ENCODE results near the gene SLF1.
A peak's percentile ranks its signal among the peaks of the same experiment; 100 is the strongest.
"Not testable (repeated sequence)": the region's sequence is repeated elsewhere in the genome, so short reads cannot be mapped to it uniquely, and the experiment has no call there.

The SLF1 gene

DNA sequence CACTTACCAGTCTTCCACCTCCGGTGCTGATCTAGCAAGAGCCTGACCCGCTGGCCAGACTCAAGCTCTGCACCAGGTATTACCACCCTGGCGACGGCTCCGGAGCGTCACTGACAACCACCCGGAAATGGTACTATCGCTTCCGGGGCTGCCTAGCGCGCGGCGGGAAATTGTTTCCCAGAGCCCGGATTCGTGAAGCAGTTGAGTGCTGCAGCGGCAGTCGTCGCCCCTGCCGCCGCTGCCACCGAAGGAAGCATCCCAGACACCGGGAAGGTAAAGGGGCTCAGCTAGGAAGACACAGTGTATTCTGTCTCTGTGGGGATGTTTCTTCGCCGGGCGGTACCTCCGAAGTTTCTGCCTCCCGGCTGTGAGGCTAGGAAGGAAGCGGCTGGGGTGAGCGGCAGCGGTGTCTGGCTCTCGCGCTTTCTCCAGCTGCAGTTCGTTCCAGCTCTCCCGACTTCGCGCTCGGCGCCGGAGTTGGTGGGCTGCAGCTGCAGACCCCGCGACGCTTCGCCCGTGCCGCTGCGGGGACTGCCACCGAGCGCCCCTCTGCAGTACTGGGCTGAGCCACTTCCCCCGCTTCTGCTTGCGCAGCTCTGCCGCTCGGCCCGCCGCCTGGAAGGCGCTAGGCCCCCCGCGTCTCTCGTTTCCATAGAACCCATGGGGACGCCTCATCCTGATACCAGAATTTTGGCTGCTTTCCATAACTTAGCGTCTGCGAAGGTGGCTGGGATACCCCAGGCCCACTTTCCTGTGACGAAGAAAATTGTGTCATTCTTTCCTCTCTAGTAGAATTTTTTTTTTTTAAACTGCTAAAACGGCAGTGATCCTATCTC lies at the start of gene SLF1, which contains the start of gene KIAA0825:
Gene SLF1 (plus strand): TSS at position 177 of the 836 bp plus-strand sequence. CDS start 10,142 bp downstream, outside the sequence.
Gene KIAA0825 (minus strand): TSS at position 112 of the 836 bp plus-strand sequence. CDS start 81,478 bp downstream, outside the sequence.
- DNase-seq: peak; percentile 90

DNA sequence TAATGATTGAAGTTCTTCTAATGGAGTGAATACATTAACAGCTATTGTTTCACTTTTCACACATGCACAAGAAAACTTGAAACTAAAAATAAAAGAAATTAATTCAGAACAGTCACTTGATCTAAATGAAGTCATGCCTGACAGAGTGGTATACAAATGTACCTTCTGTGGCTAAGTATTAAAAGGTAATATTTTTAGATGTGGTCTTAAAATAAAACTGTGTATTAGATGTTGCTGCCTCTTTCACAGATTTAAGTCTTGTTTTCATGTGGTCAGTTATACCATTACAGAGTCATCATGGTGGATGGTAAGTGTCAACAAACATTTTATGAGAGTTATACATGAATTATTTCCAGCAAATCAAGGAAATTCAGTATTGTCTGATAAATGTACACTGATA lies 47.1 kb upstream of the SLF1 start:
- DNase-seq: no peak

DNA sequence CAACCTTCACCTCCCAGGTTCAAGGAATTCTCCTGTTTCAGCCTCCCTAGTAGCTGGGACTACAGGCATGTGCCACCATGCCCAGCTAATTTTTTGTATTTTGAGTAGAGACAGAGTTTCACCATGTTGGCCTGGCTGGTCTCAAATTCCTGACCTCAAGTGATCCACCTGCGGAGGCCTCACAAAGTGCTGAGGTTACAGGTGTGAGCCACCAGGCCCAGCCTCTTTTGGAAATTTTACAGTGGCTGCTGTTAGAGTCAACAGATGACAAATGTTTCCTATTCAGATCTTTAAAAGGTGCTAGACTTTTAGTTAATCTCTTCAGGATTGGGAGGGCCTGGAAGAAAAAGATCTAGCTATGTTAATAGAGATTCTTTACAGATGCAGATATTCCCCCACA lies 45.1 kb upstream of the SLF1 start:
- not testable (repeated sequence) for DNase-seq

DNA sequence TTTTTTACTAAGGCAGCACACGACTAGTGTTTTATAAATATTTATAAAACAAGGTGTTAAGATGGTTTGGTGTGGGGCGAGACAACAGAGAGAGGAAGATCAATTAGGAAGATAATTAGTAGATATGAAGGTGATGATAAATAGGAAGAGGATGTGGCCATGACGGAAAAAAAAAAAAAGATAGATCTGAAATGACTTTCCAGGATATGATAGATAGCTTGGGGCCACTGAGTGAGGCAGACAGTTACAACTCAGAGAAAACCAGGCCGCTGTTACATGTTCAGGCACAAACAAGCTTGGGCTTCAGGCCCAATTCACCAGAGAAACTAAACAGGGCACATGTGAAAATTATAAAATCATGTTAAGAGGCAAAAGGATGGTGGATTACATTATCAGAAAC lies 43.3 kb upstream of the SLF1 start:
- DNase-seq: no peak

DNA sequence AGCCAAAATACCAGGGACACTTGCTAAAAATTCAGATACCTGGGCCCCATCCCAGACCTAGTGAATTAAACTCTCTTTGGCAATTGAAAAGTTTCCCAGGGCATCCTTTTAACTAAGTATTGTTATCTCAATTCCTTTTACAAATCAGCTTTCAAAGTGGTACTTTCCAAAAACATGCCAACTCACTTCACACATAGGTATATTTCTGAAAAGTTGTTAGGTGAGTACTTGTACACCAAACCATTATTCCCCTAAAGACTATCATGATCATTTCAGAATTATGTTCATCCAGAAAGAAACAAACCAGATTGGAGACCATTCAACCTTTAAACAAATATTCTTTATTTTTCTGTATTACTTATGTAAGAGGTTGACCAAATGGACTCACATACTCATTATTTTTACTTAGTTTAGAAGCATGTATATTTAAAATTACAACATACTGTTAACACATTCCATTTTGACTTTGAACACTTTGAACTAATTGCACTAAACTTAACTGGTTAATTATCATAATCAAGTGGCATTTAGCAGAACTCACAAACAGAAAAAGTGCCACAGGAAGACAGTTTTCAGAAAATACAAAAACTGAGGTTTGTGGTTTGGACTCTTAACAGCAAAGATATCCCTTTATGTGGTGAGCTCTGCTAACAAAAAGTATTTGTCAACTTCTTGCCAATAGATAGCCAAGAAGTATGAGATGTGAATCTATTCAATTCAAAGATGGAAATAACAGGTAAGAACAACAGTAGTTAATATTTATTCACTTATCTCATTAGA lies 40.8 kb upstream of the SLF1 start:
- no peak for DNase-seq

DNA sequence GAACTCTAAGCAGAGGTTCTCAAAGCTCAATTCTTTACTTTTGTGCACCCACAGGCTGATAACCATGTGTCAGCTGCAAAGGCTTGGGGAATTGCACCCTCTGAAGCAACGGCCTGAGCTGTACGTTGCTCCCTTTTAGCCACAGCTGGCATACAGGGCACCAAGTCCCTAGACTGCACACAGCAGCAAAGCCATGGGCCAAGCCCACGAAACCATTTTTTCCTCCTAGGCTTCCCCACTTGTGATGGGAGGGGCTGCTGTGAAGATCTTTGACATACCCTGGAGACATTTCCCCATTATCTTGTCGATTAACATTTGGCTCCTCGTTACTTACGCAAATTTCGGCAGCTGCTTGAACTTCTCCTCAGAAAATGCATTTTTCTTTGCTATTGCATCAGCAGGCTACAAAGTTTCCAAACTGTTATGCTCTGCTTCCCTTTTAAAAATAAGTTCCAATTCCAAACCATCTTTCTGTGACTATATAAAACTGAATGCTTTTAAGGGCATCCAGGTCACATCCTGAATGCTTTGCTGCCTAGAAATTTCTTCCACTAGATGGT lies 23.1 kb upstream of the SLF1 start:
- DNase-seq: peak; percentile 35

DNA sequence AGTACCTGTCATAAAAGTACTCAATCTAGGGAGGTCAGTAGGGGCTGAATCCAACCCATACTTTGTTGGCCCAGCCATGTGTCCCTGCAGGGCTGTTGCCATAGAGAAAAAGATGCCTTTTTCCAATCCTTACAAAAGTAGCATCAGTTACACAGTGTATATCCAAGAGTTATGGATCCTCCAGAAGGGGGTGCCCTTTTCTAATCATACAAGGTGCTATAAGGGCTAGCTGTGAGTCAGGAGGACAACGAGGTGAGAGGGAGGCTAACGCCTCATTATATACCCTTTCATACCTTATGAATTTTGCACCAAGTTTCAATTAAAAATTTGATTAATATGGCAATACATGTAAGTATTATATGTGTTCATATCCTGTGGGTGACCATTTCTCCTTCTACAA lies 4.9 kb upstream of the SLF1 start:
- DNase-seq: no peak

DNA sequence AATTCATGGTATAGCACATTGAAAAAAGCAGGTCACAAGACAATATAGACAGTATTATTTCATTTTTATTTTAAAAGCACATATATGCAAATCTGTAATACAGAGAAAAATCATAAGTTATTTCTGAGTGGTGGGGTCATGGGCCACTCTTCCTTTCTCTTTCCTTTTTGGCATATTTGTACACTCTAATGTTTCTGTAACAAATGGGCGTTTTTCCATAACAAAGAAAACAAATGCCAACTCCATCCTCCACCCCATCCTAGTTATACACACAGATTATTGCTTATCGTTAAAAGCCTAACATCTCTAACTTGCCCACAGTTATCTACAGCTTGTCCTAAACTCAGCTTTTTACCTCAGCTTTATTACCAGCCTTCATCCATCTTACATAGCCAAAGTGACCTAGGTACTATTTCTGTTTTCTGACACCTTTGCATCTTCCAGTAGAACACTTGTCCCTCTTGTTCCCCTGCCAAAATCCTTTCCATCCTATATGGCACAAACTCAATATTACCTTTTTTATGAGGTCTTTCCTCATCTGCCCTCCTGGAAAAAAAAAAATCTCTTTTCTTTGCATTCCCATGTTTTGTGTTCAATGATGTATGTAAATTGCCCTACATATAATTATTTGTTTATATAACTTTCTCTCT lies 4.2 kb upstream of the SLF1 start:
- no peak for DNase-seq

DNA sequence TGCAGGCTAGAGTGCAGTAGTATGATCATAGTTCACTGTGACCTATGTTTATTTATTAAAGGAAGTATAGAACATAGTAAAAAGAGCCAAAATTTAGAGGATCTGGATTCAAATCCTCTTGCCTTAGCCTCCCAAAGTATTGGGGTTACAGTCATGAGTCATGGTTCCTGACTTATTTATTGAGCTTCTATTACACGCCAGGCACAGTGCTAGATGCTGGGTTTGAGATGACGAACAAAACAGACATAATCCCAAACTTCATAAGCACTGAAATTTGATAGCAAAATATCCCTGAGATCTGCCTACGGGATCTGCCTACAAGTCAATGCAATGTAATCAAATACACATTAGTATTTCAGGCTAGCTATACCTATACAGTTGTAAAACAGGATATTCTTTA lies 2.6 kb upstream of the SLF1 start:
- DNase-seq: no peak

DNA sequence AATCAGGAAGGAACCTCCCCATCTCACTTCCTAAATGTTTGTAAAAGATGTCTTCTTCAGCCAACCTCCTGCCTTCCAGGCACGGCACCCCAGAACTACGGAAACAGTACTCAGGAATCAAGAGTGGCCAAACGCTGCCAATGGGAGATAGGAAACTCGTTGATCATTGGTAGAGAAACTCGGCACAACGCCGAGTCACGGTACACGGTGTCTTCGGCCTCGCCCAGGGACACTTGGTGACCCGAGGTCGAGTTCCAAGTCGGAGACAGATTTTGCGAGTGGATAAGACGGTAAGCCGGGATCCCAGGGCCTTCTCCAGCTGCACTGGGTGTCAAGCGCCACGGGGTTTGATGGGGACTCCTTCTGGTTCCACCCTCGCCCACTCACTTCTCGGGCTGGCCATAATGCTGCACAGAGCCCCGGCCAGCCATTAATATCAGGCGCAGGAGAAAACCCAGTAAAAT lies 408 bp upstream of the SLF1 start:
- peak; percentile 65 for DNase-seq

DNA sequence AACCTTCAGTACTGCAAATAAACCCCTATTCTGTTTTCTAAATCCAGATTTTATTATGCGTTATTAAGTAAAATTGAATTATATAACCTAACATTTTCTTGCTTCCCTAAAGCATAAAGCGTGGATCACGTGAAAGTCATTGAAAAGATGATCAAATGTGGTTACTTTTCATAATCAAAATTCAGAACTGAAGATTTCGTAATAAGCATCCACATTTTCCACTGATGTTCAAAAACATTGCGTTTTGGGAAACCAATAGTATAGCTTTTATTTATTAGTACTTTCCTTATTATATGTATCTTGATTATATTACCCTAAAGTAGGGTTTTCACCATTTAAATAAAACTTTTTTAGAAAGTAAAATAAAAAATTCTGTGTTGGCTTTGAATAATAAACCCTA lies 1.8 kb downstream of the SLF1 start:
- DNase-seq: peak; percentile 5

DNA sequence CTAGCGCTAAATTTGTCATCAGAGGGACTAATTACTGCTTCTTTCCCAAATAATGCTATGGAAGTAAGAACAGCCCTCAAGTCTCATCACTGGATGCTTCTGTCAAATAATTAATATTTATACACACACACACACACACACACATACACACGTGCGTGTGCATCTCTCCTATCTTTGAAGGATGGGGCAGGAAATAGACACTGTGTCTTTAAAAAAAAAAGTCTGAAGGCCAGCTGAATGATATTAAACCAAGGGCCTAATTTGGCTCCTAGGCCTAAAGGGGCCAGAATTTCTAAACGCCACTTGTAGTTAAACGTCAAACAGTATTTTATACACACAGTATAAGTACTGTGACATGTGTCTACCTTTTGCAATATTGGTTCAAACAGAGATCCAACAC lies 3.3 kb downstream of the SLF1 start:
- DNase-seq: no peak

DNA sequence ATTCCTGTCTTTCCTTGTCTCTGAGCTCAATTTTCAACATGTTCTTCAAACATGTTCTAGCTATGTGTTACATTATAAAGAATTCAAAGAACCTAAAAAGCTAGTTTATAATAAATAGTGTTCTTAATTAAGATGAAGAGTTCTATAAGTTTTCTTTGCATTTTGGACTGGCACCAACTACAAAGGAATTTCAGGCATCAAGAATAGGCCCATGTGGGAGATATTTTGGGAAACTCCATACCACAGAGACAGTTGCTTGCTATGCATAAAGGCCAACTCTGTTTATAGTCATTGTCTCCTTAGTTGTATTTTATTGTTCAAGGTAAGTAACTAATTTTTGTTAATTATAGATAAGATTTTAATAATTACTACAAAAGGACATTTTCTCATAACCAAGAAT lies 4.5 kb downstream of the SLF1 start:
- no peak for DNase-seq

DNA sequence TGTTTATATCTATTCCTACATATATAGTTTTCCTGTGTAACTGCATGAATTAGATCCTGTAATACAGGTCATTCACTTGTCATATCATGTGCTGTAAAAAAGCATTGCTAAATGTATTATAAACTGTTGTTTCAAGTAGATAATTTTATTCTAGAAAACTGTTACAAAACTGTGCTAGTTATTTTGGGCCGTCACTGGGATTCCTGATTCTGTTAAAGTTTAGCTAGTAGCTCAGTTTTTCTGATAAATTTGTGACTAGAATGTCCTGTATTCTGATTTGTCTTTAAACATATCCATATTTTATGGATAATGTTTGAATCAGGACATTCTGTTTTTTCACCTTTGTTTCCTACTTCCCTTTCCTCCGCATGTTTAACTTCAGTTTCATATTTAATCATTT lies 5.4 kb downstream of the SLF1 start:
- DNase-seq: no peak

DNA sequence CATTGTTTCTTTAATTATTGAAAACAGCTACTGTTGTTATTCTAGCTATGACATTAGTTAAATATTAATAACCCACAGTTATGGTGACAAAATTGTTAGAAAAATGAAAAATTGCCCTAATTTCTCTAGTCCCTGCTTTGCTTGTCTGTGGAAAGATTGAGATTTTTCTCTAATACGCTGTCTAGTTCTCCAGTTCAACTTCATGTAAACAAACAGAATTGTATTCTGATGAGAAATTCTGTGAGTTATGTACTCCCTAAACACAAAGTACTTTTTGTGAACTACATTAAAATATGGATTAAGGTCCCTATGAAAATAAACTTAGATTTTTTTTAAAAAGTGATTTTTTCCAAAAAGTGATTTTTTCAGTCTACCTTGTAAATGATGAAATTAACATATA lies 8.7 kb downstream of the SLF1 start:
- no peak for DNase-seq

DNA sequence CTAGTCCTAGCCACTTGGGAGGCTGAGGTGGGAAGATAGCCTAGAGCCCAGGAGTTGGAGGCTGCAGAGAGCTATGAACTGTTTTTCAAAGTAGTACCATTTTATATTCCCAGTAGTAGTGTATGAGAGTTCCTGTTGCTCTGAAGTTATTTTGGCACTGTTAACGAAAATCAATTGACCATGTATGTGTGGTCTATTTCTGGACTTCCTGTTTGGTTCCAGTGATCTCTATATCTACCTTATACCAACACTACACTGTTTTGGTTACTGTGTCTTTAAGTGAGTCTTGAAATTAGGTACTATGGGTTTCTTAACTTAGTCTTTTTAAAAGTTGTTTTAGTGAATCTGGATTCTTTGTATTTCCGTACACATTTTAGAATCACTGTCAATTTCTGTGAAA lies 13.6 kb downstream of the SLF1 start:
- DNase-seq: no peak

DNA sequence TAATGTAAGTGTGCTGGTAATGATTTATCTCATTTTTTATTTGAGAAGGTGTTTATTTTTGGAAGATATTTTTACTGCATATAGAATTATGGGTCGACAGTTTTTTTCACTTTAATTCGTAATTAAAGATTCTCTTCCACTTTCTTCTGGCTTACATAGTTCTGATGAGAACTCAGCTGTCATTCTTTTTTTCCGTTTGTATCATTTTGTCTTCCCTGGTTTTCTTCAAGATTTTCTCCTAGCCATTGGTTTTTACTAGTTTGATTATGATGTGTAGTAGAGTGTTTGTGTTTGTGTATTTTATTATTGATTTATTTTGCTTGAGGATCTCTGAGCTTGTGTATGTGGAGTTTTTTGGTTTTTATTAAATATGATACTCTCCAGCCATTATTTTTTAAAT lies 21.7 kb downstream of the SLF1 start:
- no peak for DNase-seq

DNA sequence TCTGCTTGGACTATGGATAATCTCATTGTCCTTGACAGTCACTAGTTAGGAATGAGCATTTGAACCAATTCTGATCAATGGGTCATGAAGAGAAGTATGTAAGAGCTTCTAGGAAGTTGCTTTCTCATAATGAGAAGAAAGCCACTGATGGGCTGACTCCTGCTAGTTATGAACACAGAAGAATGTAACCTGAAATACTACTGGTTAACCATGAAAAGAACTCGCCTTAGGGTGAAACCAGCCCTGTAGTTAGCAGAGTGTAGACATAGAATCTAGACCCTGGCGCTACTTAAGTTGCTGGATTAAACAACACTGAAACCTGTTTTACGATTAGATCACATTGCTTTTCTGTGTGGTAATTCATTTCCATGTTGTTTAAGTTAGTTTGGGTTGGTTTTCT lies 26.6 kb downstream of the SLF1 start:
- no peak for DNase-seq

DNA sequence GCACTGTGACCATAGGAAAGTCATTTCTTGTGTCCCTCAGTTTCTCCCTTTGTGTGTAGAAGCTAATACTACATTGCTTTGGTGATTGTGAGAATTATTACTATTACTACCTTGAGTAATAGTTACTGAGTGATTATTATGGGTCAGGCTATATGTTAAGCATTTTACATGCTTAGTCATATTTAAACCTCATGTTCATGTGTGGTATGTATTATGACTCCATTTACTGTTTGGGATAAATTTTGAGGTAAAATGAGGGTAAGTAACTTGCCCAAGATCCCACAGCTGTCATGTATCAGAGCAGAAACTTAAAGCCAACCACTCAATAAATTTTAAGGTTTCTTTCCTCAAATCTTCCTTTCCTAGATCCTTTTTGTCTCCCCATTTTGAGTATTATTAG lies 28.3 kb downstream of the SLF1 start:
- no peak for DNase-seq

DNA sequence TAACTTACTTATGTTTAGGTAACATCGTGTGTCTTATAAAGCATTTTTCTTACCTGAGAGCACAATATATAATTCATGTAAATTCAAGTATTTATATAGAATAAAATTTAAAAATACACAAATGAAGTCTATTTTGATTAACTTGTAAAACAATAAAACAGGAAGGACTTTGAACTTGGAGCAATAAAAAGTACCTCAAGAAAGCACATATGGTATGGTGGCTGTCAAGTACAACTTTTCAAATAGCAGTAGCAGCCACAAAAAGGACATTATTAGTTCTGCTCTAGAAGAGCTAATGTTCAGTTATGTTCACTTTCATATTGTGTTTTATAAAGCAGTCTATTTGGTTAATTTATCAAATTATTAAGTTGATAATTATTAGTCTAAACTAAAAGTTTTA lies 31.4 kb downstream of the SLF1 start:
- DNase-seq: no peak

DNA sequence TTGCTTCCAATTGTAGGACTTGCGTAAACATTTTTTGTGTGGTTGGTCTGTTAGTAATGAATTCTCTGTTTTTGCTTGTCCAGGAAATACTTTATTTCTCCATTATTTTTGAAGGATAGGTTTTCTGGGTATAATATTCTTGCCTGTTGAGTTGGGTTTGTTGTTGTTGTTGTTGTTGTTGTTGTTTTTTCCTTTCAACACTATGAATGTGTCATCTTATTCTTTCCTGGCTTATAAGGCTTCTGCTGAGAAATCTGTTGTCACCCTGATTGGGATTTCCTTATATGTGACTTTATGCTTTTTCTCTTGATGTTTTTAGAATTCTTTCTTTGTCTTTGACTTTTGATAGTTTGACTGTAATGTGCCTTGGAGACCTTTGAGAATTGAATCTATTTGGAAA lies 39.8 kb downstream of the SLF1 start:
- DNase-seq: no peak

DNA sequence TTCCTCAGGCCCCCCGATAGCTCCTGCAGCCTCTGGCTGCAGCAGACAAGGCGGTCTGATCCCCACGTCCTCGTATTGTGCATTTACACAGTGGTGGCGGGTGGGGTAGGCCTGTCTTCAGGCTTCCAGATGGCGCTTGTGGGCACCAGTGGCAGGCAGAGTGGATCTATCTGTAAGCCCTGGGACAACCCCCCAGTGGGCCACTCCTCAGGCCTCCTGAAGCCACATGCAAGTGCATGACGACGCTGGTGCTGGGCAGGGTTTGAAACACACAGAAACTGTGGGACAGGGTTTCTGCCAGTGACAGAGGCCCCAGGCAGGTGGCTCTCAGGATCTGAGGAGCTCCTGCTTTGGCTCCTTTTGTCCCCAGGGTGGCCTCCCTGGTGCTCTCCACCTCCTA lies 42.0 kb downstream of the SLF1 start:
- no peak for DNase-seq

DNA sequence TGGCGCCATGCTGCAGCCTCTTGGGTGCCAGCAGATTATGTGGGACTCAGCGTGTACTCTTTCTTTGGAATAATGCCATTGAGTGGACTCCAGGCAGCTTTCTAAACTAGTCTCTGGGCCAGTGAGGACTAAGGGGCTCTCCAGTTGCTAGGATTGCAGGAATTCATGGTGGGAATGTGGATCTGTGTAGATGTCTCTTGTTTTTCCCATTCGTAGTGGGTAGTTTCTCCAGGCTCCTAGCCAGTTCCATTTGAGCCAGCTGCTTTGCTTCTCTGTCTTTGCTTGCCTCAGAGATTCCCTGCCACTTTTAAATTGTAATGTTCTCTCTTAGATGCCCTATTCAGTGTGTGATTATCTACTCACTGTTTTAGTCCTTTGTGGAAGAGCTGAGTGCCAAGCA lies 42.6 kb downstream of the SLF1 start:
- no peak for DNase-seq

Measured in suppressor macrophage treated with lipopolysaccharide for 4 hours (primary cell).